Erythroblast (primary cell): Measurements from ENCODE around the gene IFNA14.

Experiments used
- GATA1 ChIP-seq: IDR thresholded peaks from 2 replicates; pipeline ENCODE4 v1.6.1; 2011; ENCODE audit warnings: low read depth, mild to moderate bottlenecking, control low read depth, low read length, moderate library complexity
- POLR2A ChIP-seq: IDR thresholded peaks from 2 replicates; pipeline ENCODE4 v1.6.1; 2011; ENCODE audit warnings: mild to moderate bottlenecking, low read length

- TF ChIP-seq POLR2A (no peak), GATA1 (no peak)
Observed at GRCh38 chr9:21210311-21210710, 29.5 kb downstream of the IFNA14 start.
